Measurements from ENCODE around the gene PSMC3IP. TPM values are rescaled to one million over a fixed set of nuclear protein-coding genes. Genes with fewer than 3 reads are reported as not detected.
A peak's percentile ranks its signal among the peaks of the same experiment; 100 is the strongest.
"Not testable (repeated sequence)": the region's sequence is repeated elsewhere in the genome, so short reads cannot be mapped to it uniquely, and the experiment has no call there.

The PSMC3IP gene
- total RNA-seq, 3 donors from 2014 or later, result 1.9 to 6.4 (median 3.1) TPM

GRCh38 chr17:42554250-42555121 lies 23.0 kb downstream of the PSMC3IP start:
- Histone ChIP-seq H3K9me3 (no peaks in the 10 kb centered on the region), H3K36me3 (ENCODE audit: low read depth) (no peaks in the 10 kb centered on the region), H3K4me1 (ENCODE audit: low read depth) (peaks cover 25% of the 10 kb centered on the region), H3K4me3 (peak overlapping the region; percentile 72)
- intact Hi-C loops (cut with DNase I, micrococcal nuclease), result no loop called here
- peak; percentile 92 for ATAC-seq
- TF ChIP-seq CTCF (IDR thresholded peaks at IDR 0.05), result no peak
- peak; percentile 88 to 93 (median 92) for DNase-seq

GRCh38 chr17:42553866-42554249 lies 23.7 kb downstream of the PSMC3IP start:
- ATAC-seq (peak; percentile 62), DNase-seq (peak in 2 of 3 donors; percentile 63 to 65)
- intact Hi-C loops (cut with DNase I, micrococcal nuclease), result no loop called here
- peak overlapping the region; percentile 72 for H3K4me3 ChIP-seq
- H3K9me3 ChIP-seq, result no peaks in the 10 kb centered on the region
- no peak for TF ChIP-seq CTCF (IDR thresholded peaks at IDR 0.05)
- no peaks in the 10 kb centered on the region for H3K36me3 ChIP-seq (ENCODE audit: low read depth)
- H3K4me1 ChIP-seq (ENCODE audit: low read depth), result peaks cover 24% of the 10 kb centered on the region

GRCh38 chr17:42553161-42553818 lies 24.2 kb downstream of the PSMC3IP start:
- Histone ChIP-seq H3K9me3 (no peaks in the 10 kb centered on the region), H3K36me3 (ENCODE audit: low read depth) (no peaks in the 10 kb centered on the region), H3K4me3 (no peak overlapping the region), H3K4me1 (ENCODE audit: low read depth) (peaks cover 25% of the 10 kb centered on the region)
- DNase-seq (peak in 2 of 3 donors; percentile 39 to 65), ATAC-seq (no peak)
- intact Hi-C loops (cut with DNase I, micrococcal nuclease), result no loop called here
- no peak for TF ChIP-seq CTCF (IDR thresholded peaks at IDR 0.05)

- peak in 2 of 3 donors; percentile 28 to 46 for DNase-seq
- H3K4me3 ChIP-seq; H3K36me3 ChIP-seq (ENCODE audit: low read depth); intact Hi-C loops (cut with DNase I, micrococcal nuclease); H3K9me3 ChIP-seq; ATAC-seq: not testable (repeated sequence)
- H3K4me1 ChIP-seq (ENCODE audit: low read depth), result peaks cover 26% of the 10 kb centered on the region
Observed at GRCh38 chr17:42552736-42553135, 24.8 kb downstream of the PSMC3IP start, which contains the start of gene HSD17B1. TSS of gene HSD17B1 (plus strand) at chr17:42552923. CDS start at chr17:42552934, 11 bp downstream.

GRCh38 chr17:42548993-42549755 lies 28.4 kb downstream of the PSMC3IP start:
- Histone ChIP-seq H3K4me1 (ENCODE audit: low read depth) (peaks cover 18% of the 10 kb centered on the region), H3K36me3 (ENCODE audit: low read depth) (no peaks in the 10 kb centered on the region), H3K9me3 (no peaks in the 10 kb centered on the region), H3K4me3 (no peak overlapping the region)
- TF ChIP-seq CTCF (IDR thresholded peaks at IDR 0.05), result no peak
- DNase-seq, result peak in 1 of 3 donors; percentile 44
- intact Hi-C loops (cut with DNase I, micrococcal nuclease), result no loop called here
- ATAC-seq, result no peak
